Ureter (tissue), 1 donor: Measurements from ENCODE around the gene SLC19A1. TPM values are rescaled to one million over a fixed set of nuclear protein-coding genes. Genes with fewer than 3 reads are reported as not detected.

ENCODE experiments used
- DNase-seq: peaks from one replicate; pipeline ENCODE4 v3.0.0-alpha.2; 2020; ENCODE audit warnings: low spot score
- total RNA-seq: library from RNA; stranded (reverse); gene quantifications from one replicate; pipeline ENCODE4 v1.2.4, GENCODE V29; 2023
- donor health status: DM: yes; HTN: yes; CAD: no.

Gene SLC19A1
- total RNA-seq, 1 donor from 2014 or later: 23.0 TPM

- no peak for DNase-seq
Observed at GRCh38 chr21:45493401-45494001, 48.7 kb downstream of the SLC19A1 start.

GRCh38 chr21:45492765-45493164 is 49.5 kb downstream of the SLC19A1 start:
- no peak for DNase-seq

- no peak for DNase-seq
Observed at GRCh38 chr21:45491623-45492022, 50.6 kb downstream of the SLC19A1 start.

GRCh38 chr21:45491056-45491455 is 51.2 kb downstream of the SLC19A1 start:
- DNase-seq: no peak

- no peak for DNase-seq
Observed at GRCh38 chr21:45490049-45490731, 52.0 kb downstream of the SLC19A1 start.

- no peak for DNase-seq
Observed at GRCh38 chr21:45489722-45489982, 52.6 kb downstream of the SLC19A1 start.

- no peak for DNase-seq
Observed at GRCh38 chr21:45488931-45489721, 53.1 kb downstream of the SLC19A1 start.

GRCh38 chr21:45487891-45488600 is 54.2 kb downstream of the SLC19A1 start:
- DNase-seq: no peak

GRCh38 chr21:45487161-45487806 is 55.0 kb downstream of the SLC19A1 start:
- no peak for DNase-seq

- DNase-seq: no peak
Observed at GRCh38 chr21:45486443-45487160, 55.6 kb downstream of the SLC19A1 start.

- DNase-seq: no peak
Observed at GRCh38 chr21:45485686-45486442, 56.4 kb downstream of the SLC19A1 start.

- no peak for DNase-seq
Observed at GRCh38 chr21:45484318-45484717, 57.9 kb downstream of the SLC19A1 start.

GRCh38 chr21:45482899-45483821 is 59.1 kb downstream of the SLC19A1 start:
- no peak for DNase-seq

- DNase-seq: no peak
Observed at GRCh38 chr21:45481977-45482898, 60.0 kb downstream of the SLC19A1 start.

GRCh38 chr21:45481566-45481965 is 60.7 kb downstream of the SLC19A1 start:
- no peak for DNase-seq

- DNase-seq: no peak
Observed at GRCh38 chr21:45480701-45481500, 61.3 kb downstream of the SLC19A1 start.
